Stimulated activated naive CD8-positive, alpha-beta T cell treated with anti-CD3 and anti-CD28 coated beads, Interleukin-15, amount 100 ng/mL, for 72 hours (primary cell): ENCODE measurements around the gene KCNK18.
A peak's percentile ranks its signal among the peaks of the same experiment; 100 is the strongest.
"Not testable (repeated sequence)": the region's sequence is repeated elsewhere in the genome, so short reads cannot be mapped to it uniquely, and the experiment has no call there.

Experiments used
- ATAC-seq: fragments of 150-1000 bp; cut with Tn5 transposase; 2 replicates; pipeline ENCODE4 v1.10.0; 2021; ENCODE audit warnings: mild to moderate bottlenecking, moderate library complexity
- DNase-seq, 2 donors: peaks; one replicate each; pipeline ENCODE4 v3.0.0; 2021 to 2022
- H3K27ac Mint-ChIP-seq, 2 donors: one replicate each; pipeline ENCODE4 v1.8.0; 2022; ENCODE audit warnings: mild to moderate bottlenecking in 2 of 2, mixed read lengths in 2 of 2, moderate library complexity in 2 of 2
- H3K27me3 Mint-ChIP-seq: one replicate; pipeline ENCODE4 v1.8.0; 2022; ENCODE audit warnings: mixed read lengths
- H3K4me1 Mint-ChIP-seq: one replicate; pipeline ENCODE4 v1.8.0; 2022; ENCODE audit warnings: mild to moderate bottlenecking, mixed read lengths
- H3K4me3 Mint-ChIP-seq, 2 donors: one replicate each; pipeline ENCODE4 v1.8.0; 2022; ENCODE audit warnings: mild to moderate bottlenecking in 2 of 2, mixed read lengths in 2 of 2, moderate library complexity in 1 of 2
- H3K9me3 Mint-ChIP-seq, 2 donors: one replicate each; pipeline ENCODE4 v1.8.0; 2022; ENCODE audit warnings: mixed read lengths in 2 of 2

KCNK18 gene

GRCh38 chr10:117222976-117223692, 25.8 kb downstream of the KCNK18 start:
- H3K27me3 Mint-ChIP-seq, result peaks cover 38% of the 10 kb centered on the region
- H3K27ac Mint-ChIP-seq, result no peak overlapping the region
- ATAC-seq (no peak), DNase-seq (no peak)
- H3K9me3 Mint-ChIP-seq, result no peaks in the 10 kb centered on the region
- no peak overlapping the region for H3K4me3 Mint-ChIP-seq
- no peaks in the 10 kb centered on the region for H3K4me1 Mint-ChIP-seq

DNA sequence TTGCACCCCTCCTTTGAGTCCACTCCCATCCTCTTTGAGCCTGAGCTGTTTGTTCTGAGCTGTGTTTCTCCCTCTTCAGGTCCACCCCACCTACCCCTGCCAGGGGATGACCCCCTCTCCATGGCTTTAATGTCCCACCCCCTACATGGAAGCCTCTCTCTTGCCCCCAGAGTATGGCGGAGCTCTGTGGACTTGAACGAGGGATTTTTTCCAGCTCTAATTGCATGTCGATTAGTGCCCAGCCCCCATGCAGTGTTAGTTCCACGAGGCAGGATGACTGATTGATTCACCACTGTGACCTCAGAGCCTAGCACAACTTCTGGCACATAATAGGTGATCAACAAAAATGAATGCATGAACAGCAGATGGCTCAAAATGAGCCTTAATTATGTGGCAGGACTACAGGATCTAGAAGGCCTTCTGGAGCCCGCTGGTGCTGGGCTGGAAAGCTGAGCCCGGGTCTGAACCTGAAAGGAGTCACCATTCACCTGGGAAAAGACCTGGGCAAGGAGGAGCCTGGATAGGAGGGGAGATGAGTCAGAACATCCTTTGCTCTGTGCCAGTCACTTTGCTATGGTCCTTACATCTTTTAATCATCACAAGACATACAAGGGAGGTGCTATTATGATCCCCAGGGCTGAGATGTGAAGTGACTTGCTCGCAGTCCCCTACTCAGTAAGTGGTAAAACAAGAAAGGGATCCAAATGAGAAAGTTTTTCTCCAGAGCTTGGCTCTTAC, 26.6 kb downstream of the KCNK18 start:
- DNase-seq, result no peak
- H3K4me3 Mint-ChIP-seq, result no peak overlapping the region
- H3K4me1 Mint-ChIP-seq, result no peaks in the 10 kb centered on the region
- peaks cover 40% of the 10 kb centered on the region for H3K27me3 Mint-ChIP-seq
- H3K27ac Mint-ChIP-seq, result peak overlapping the region in 1 of 2 donors; percentile 83
- no peaks in the 10 kb centered on the region for H3K9me3 Mint-ChIP-seq
- no peak for ATAC-seq

DNA sequence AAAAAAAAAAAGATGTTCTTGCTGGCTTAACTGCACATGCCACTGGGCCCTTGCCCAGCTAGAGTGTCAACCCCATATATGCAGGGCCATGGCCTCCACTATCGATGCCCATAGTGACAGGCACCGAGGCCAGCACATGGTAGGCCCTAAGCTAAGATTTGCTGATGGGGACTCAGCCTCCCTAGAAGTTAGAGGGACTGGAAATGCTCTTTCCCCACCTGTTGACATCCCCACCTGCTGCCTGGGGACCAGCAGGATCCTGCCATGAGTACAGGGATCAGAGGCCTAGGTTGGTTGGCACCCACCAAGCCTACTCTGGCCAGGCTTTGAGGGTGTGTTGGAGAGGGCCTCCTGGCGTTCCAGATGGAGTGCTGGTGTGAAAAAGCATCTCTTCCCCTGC, 27.6 kb downstream of the KCNK18 start:
- peaks cover 44% of the 10 kb centered on the region for H3K27me3 Mint-ChIP-seq
- no peak for ATAC-seq
- DNase-seq, result no peak
- no peak overlapping the region for H3K27ac Mint-ChIP-seq
- H3K4me3 Mint-ChIP-seq, result no peak overlapping the region
- no peaks in the 10 kb centered on the region for H3K9me3 Mint-ChIP-seq
- H3K4me1 Mint-ChIP-seq, result no peaks in the 10 kb centered on the region

- ATAC-seq (no peak), DNase-seq (no peak)
- H3K4me3 Mint-ChIP-seq, result no peak overlapping the region
- no peaks in the 10 kb centered on the region for H3K4me1 Mint-ChIP-seq
- H3K27ac Mint-ChIP-seq, result no peak overlapping the region
- no peaks in the 10 kb centered on the region for H3K9me3 Mint-ChIP-seq
- peaks cover 50% of the 10 kb centered on the region for H3K27me3 Mint-ChIP-seq
Observed at GRCh38 chr10:117226813-117227451, 29.6 kb downstream of the KCNK18 start.

DNA sequence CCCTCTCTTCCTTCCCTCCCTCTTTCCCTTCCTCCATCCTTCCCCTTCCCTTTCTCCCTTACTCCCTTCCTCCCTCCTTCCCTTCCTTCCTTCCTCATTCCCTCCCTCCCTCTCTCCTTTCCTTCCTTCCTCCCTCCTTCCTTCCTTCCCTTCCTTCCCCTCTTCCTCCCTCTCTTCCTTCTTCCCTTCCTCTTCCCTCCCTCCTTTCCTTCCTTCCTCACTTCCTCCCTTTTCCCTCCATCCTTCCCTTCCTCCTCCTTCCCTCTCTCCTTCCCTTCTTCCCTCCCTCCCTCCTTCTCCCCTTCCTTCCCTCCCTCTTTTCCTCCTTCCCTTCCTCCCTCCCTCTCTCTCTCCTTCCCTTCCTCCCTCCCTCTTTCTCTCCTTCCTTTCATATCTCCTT, 30.9 kb downstream of the KCNK18 start:
- Mint-ChIP-seq H3K4me3 (no peak overlapping the region), H3K4me1 (no peaks in the 10 kb centered on the region), H3K27ac (no peak overlapping the region), H3K9me3 (no peaks in the 10 kb centered on the region), H3K27me3 (peaks cover 55% of the 10 kb centered on the region)
- ATAC-seq (no peak), DNase-seq (no peak)

- not testable (repeated sequence) for H3K9me3 Mint-ChIP-seq, H3K4me3 Mint-ChIP-seq, H3K27ac Mint-ChIP-seq, H3K4me1 Mint-ChIP-seq, DNase-seq, ATAC-seq
- peaks cover 59% of the 10 kb centered on the region for H3K27me3 Mint-ChIP-seq
Observed at GRCh38 chr10:117230107-117230506, 32.8 kb downstream of the KCNK18 start.

- DNase-seq (no peak), ATAC-seq (no peak)
- no peaks in the 10 kb centered on the region for H3K9me3 Mint-ChIP-seq
- H3K4me3 Mint-ChIP-seq, result no peak overlapping the region
- peaks cover 51% of the 10 kb centered on the region for H3K27me3 Mint-ChIP-seq
- no peaks in the 10 kb centered on the region for H3K4me1 Mint-ChIP-seq
- H3K27ac Mint-ChIP-seq, result no peak overlapping the region
Observed at GRCh38 chr10:117237401-117237991, 40.2 kb downstream of the KCNK18 start.

- no peaks in the 10 kb centered on the region for H3K9me3 Mint-ChIP-seq
- H3K4me3 Mint-ChIP-seq, result no peak overlapping the region
- ATAC-seq, result no peak
- no peaks in the 10 kb centered on the region for H3K4me1 Mint-ChIP-seq
- DNase-seq, result no peak
- no peak overlapping the region for H3K27ac Mint-ChIP-seq
- peaks cover 61% of the 10 kb centered on the region for H3K27me3 Mint-ChIP-seq
Observed at GRCh38 chr10:117239051-117239450, 41.8 kb downstream of the KCNK18 start.

DNA sequence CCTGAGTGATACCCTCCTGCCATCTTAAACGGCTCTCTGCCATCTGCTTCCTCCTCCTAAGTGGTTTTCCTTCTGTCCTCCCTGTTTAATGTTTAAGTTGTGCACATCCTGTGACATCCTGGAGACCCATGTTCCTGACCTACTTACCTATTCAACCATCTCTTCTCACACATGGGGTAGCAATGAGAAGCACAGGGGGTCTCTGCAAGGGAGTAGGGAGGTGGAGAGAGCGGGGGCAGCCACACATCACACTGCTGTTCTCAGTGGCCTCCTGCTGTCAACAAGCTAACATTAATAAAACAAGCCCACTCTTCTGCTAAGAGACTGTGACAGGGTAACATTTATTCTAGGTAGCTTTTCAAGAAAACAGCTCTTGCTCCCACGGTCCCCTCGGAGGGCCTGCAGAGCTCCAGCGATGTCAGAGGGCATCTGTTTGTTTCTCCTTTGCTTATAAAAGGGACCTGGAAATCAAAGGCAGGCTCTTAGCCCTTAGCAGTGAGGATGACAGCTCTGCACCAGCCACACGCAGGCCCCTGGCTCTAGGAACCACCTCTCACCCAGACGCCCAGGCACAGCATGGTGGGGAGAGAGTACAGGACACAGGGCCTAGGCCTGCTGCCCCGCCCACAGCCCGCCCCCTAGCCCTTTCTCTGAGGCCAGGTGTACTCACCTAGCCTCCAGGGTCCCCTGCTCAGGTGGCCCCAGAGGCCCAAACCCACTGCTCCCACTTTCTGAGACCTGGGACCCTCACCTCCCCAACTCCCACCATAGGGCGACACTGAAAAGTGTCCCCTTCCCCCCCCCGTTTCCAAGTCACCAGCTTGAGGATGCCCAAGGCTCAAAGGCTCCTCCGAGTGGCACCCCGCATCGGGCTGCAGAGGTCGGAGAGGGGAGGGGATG, 42.7 kb downstream of the KCNK18 start:
- H3K4me1 Mint-ChIP-seq, result no peaks in the 10 kb centered on the region
- no peak for DNase-seq
- peaks cover 70% of the 10 kb centered on the region for H3K27me3 Mint-ChIP-seq
- ATAC-seq, result no peak
- no peaks in the 10 kb centered on the region for H3K9me3 Mint-ChIP-seq
- H3K27ac Mint-ChIP-seq, result no peak overlapping the region
- peak overlapping the region in 1 of 2 donors; percentile 32 for H3K4me3 Mint-ChIP-seq

DNA sequence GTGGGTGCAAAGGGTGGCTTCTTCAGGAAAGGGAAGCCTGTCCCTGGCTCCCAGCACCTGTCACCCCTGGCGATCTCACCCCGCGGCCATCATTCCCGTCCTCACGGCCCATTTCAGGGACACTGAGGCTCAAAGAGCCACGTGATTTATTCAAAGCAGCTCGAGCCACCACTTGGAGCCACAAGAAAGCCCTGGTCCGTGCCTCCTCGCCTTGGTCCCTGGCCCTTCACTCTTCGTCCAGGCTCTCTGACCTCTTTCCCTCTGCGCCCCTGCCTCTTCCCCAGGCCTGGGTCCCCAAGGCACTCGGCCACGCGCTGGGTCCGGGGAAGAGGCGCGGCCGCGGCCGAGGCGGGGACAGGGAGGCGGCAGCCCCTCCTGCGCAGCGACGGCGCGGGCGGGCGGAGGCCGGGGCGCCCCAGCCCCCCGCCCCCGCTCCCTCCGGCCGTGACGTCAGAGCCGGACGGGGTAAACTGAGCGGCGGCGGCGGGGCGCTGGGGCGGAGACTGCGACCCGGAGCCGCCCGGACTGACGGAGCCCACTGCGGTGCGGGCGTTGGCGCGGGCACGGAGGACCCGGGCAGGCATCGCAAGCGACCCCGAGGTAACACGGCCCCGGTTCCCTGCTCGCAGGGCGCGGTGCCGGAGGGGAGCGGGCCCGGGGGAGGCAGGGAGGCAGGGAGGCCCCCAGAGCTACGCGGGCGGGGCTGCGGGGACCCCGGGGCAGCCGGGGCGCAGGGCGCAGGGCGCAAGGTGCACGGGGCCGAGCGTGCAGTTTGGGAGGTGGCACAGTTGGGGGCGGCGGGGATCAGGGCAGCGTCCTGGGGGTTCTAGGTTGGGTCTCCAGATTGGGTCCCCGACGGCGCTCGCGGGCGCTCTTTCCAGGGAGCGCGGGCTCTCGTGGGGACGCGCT, 43.6 kb downstream of the KCNK18 start, which contains the start of gene SLC18A2:
SLC18A2 (plus strand) TSS at position 494 of the 909 bp plus-strand sequence. CDS start 580 bp downstream, outside the sequence.
- peak; percentile 62 for ATAC-seq
- Mint-ChIP-seq H3K27me3 (peaks cover 70% of the 10 kb centered on the region), H3K4me1 (no peaks in the 10 kb centered on the region), H3K4me3 (peak within 1 kb of the TSS; percentile 49 to 54), H3K9me3 (no peaks in the 10 kb centered on the region), H3K27ac (no peak within 1 kb of the TSS)
- no peak for DNase-seq

- DNase-seq (no peak), ATAC-seq (peak; percentile 52)
- no peak overlapping the region for H3K27ac Mint-ChIP-seq
- no peaks in the 10 kb centered on the region for H3K9me3 Mint-ChIP-seq
- H3K4me1 Mint-ChIP-seq, result no peaks in the 10 kb centered on the region
- H3K4me3 Mint-ChIP-seq, result peak overlapping the region; percentile 49 to 54
- H3K27me3 Mint-ChIP-seq, result peaks cover 67% of the 10 kb centered on the region
Observed at GRCh38 chr10:117241541-117242462, 44.5 kb downstream of the KCNK18 start.

GRCh38 chr10:117242463-117242832, 45.2 kb downstream of the KCNK18 start:
- peaks cover 72% of the 10 kb centered on the region for H3K27me3 Mint-ChIP-seq
- H3K27ac Mint-ChIP-seq, result no peak overlapping the region
- DNase-seq (no peak), ATAC-seq (no peak)
- no peak overlapping the region for H3K4me3 Mint-ChIP-seq
- H3K4me1 Mint-ChIP-seq, result peaks cover 6% of the 10 kb centered on the region
- H3K9me3 Mint-ChIP-seq, result no peaks in the 10 kb centered on the region

GRCh38 chr10:117246997-117247671, 49.8 kb downstream of the KCNK18 start:
- Mint-ChIP-seq H3K4me1 (peaks cover 8% of the 10 kb centered on the region), H3K9me3 (no peaks in the 10 kb centered on the region), H3K27me3 (peaks cover 86% of the 10 kb centered on the region), H3K4me3 (no peak overlapping the region), H3K27ac (no peak overlapping the region)
- no peak for ATAC-seq
- no peak for DNase-seq
